Measurements from ENCODE around the gene ASPRV1. TPM values are rescaled to one million over a fixed set of nuclear protein-coding genes. Genes with fewer than 3 reads are reported as not detected.
"Not testable (repeated sequence)": the region's sequence is repeated elsewhere in the genome, so short reads cannot be mapped to it uniquely, and the experiment has no call there.

Gene ASPRV1
- total RNA-seq, 5 donors from 2014 or later (not counting 1 experiment from before 2014, with no cell fraction given), result 1.2 to 2.1 (median 1.8) TPM

GRCh38 chr2:70005752-70006446, 44.5 kb upstream of the ASPRV1 start:
- H3K9me3 Mint-ChIP-seq, result no peaks in the 10 kb centered on the region
- no peak overlapping the region for H3K27ac ChIP-seq (ENCODE audit: low read length)

GRCh38 chr2:70005216-70005615, 43.8 kb upstream of the ASPRV1 start:
- WGBS (ENCODE audit: insufficient coverage), result 80% methylated on average over 1 of the region's 2 CpGs
- ChIA-PET CTCF (interaction anchor here in 1 of 2 donors (1.3 kb wide), 1 partner anchor 38 kb away, joined by 3 read pairs; no protein-coding TSS in a partner anchor), POLR2A (no interaction called here)

More at GRCh38 chr2:70005752-70006446, 44.5 kb upstream of the ASPRV1 start:
- 80% methylated on average over 1 of the region's 6 CpGs for WGBS (ENCODE audit: insufficient coverage)
- Mint-ChIP-seq H3K4me1 (peaks cover 13 to 22% (median 20%) of the 10 kb centered on the region in 3 donors), H3K4me3 (no peak overlapping the region), H3K27me3 (no peaks in the 10 kb centered on the region), H3K36me3 (peaks cover 18% of the 10 kb centered on the region), H3K27ac (peak overlapping the region; percentile 22 to 32)
- ATAC-seq (replicated peaks in 1 of 4) (no peak), DNase-seq (no peak)
- peaks cover 2 to 5% of the 10 kb centered on the region in 2 experiments for H3K4me1 ChIP-seq (ENCODE audit: control insufficient read depth in 1 of 2, extremely low read depth in 1 of 2, insufficient read depth in 2 of 2, low read length in 2 of 2)
- H3K4me3 ChIP-seq (ENCODE audit: control insufficient read depth in 1 of 2, extremely low read depth in 1 of 2, low read length in 1 of 2), result no peak overlapping the region
- CTCF ChIA-PET, result interaction anchor here in 1 of 2 donors (1.3 kb wide), 1 partner anchor 38 kb away, joined by 3 read pairs; no protein-coding TSS in a partner anchor
- POLR2A ChIA-PET, result no interaction called here
- H3K36me3 ChIP-seq (ENCODE audit: control insufficient read depth in 2 of 2, extremely low read depth in 1 of 2, insufficient read depth in 1 of 2, low read length in 1 of 2), result peaks cover 0 to 2% of the 10 kb centered on the region in 2 donors
- no peaks in the 10 kb centered on the region for H3K9me3 ChIP-seq
- no peaks in the 10 kb centered on the region for H3K27me3 ChIP-seq (replicated peaks in 1 of 2; ENCODE audit: control insufficient read depth in 2 of 2, extremely low read depth in 1 of 2, insufficient read depth in 2 of 2, low read length in 1 of 2)

GRCh38 chr2:70003093-70003830, 41.8 kb upstream of the ASPRV1 start:
- Histone ChIP-seq H3K4me1 (ENCODE audit: control insufficient read depth in 1 of 2, extremely low read depth in 1 of 2, insufficient read depth in 2 of 2, low read length in 2 of 2) (peaks cover 2 to 5% of the 10 kb centered on the region in 2 experiments), H3K4me3 (ENCODE audit: control insufficient read depth in 1 of 2, extremely low read depth in 1 of 2, low read length in 1 of 2) (no peak overlapping the region), H3K27ac (ENCODE audit: low read length) (no peak overlapping the region), H3K27me3 (replicated peaks in 1 of 2; ENCODE audit: control insufficient read depth in 2 of 2, extremely low read depth in 1 of 2, insufficient read depth in 2 of 2, low read length in 1 of 2) (no peaks in the 10 kb centered on the region), H3K9me3 (no peaks in the 10 kb centered on the region), H3K36me3 (ENCODE audit: control insufficient read depth in 2 of 2, extremely low read depth in 1 of 2, insufficient read depth in 1 of 2, low read length in 1 of 2) (peaks cover 0 to 2% of the 10 kb centered on the region in 2 donors)
- peak overlapping the region; percentile 52 to 73 for H3K27ac Mint-ChIP-seq
- 80% methylated on average over 1 of the region's 6 CpGs for WGBS (ENCODE audit: insufficient coverage)
- H3K27me3 Mint-ChIP-seq, result no peaks in the 10 kb centered on the region
- peaks cover 10 to 13% (median 11%) of the 10 kb centered on the region in 3 donors for H3K4me1 Mint-ChIP-seq
- H3K9me3 Mint-ChIP-seq, result no peaks in the 10 kb centered on the region
- ChIA-PET POLR2A (no interaction called here), CTCF (no interaction called here)
- peaks cover 11% of the 10 kb centered on the region for H3K36me3 Mint-ChIP-seq
- no peak overlapping the region for H3K4me3 Mint-ChIP-seq
- no peak for DNase-seq
- ATAC-seq (replicated peaks in 1 of 4), result no peak

More at GRCh38 chr2:70005216-70005615, 43.8 kb upstream of the ASPRV1 start:
- H3K27ac ChIP-seq (ENCODE audit: low read length), result no peak overlapping the region
- no peaks in the 10 kb centered on the region for H3K9me3 ChIP-seq
- H3K27ac Mint-ChIP-seq, result peak overlapping the region in 1 of 2 donors; percentile 22
- no peak overlapping the region for H3K4me3 Mint-ChIP-seq
- peaks cover 0 to 2% of the 10 kb centered on the region in 2 donors for H3K36me3 ChIP-seq (ENCODE audit: control insufficient read depth in 2 of 2, extremely low read depth in 1 of 2, insufficient read depth in 1 of 2, low read length in 1 of 2)
- no peaks in the 10 kb centered on the region for H3K9me3 Mint-ChIP-seq
- no peaks in the 10 kb centered on the region for H3K27me3 Mint-ChIP-seq
- DNase-seq (no peak), ATAC-seq (replicated peaks in 1 of 4) (no peak)
- H3K27me3 ChIP-seq (replicated peaks in 1 of 2; ENCODE audit: control insufficient read depth in 2 of 2, extremely low read depth in 1 of 2, insufficient read depth in 2 of 2, low read length in 1 of 2), result no peaks in the 10 kb centered on the region
- peaks cover 11 to 17% (median 17%) of the 10 kb centered on the region in 3 donors for H3K4me1 Mint-ChIP-seq
- peaks cover 2 to 5% of the 10 kb centered on the region in 2 experiments for H3K4me1 ChIP-seq (ENCODE audit: control insufficient read depth in 1 of 2, extremely low read depth in 1 of 2, insufficient read depth in 2 of 2, low read length in 2 of 2)
- H3K4me3 ChIP-seq (ENCODE audit: control insufficient read depth in 1 of 2, extremely low read depth in 1 of 2, low read length in 1 of 2), result no peak overlapping the region
- H3K36me3 Mint-ChIP-seq, result peaks cover 16% of the 10 kb centered on the region

- Histone ChIP-seq H3K36me3 (ENCODE audit: control insufficient read depth in 2 of 2, extremely low read depth in 1 of 2, insufficient read depth in 1 of 2, low read length in 1 of 2) (peaks cover 0 to 2% of the 10 kb centered on the region in 2 donors), H3K27me3 (replicated peaks in 1 of 2; ENCODE audit: control insufficient read depth in 2 of 2, extremely low read depth in 1 of 2, insufficient read depth in 2 of 2, low read length in 1 of 2) (no peaks in the 10 kb centered on the region), H3K4me3 (ENCODE audit: control insufficient read depth in 1 of 2, extremely low read depth in 1 of 2, low read length in 1 of 2) (no peak overlapping the region), H3K4me1 (ENCODE audit: control insufficient read depth in 1 of 2, extremely low read depth in 1 of 2, insufficient read depth in 2 of 2, low read length in 2 of 2) (peaks cover 2 to 5% of the 10 kb centered on the region in 2 experiments), H3K9me3 (no peaks in the 10 kb centered on the region), H3K27ac (ENCODE audit: low read length) (peak overlapping the region; percentile 19)
- CTCF ChIA-PET, result interaction anchor here in 1 of 2 donors (0.6 kb wide), 1 partner anchor 1521 kb away, joined by 16 read pairs; no protein-coding TSS in a partner anchor
- H3K36me3 Mint-ChIP-seq, result peaks cover 16% of the 10 kb centered on the region
- POLR2A ChIA-PET, result interaction anchor here in 1 of 2 donors (0.6 kb wide), 1 partner anchor 122 kb away, joined by 3 read pairs; no protein-coding TSS in a partner anchor
- no peak for ATAC-seq (replicated peaks in 1 of 4)
- peak in 2 of 35 experiments; percentile 13 to 26 for DNase-seq
- no peaks in the 10 kb centered on the region for H3K27me3 Mint-ChIP-seq
- H3K27ac Mint-ChIP-seq, result peak overlapping the region; percentile 44 to 73
- peaks cover 10 to 13% (median 11%) of the 10 kb centered on the region in 3 donors for H3K4me1 Mint-ChIP-seq
- H3K4me3 Mint-ChIP-seq, result no peak overlapping the region
- 25% methylated on average over 1 of the region's 2 CpGs for WGBS (ENCODE audit: insufficient coverage)
- H3K9me3 Mint-ChIP-seq, result no peaks in the 10 kb centered on the region
These were observed 40.9 kb upstream of the ASPRV1 start for GRCh38 chr2:70002241-70002899.

GRCh38 chr2:70000529-70000928, 39.1 kb upstream of the ASPRV1 start:
- H3K9me3 ChIP-seq; H3K27me3 ChIP-seq (replicated peaks in 1 of 2; ENCODE audit: control insufficient read depth in 2 of 2, extremely low read depth in 1 of 2, insufficient read depth in 2 of 2, low read length in 1 of 2); H3K4me3 Mint-ChIP-seq; ATAC-seq (replicated peaks in 1 of 4); H3K4me3 ChIP-seq (ENCODE audit: control insufficient read depth in 1 of 2, extremely low read depth in 1 of 2, low read length in 1 of 2); H3K27me3 Mint-ChIP-seq; H3K27ac Mint-ChIP-seq; H3K4me1 ChIP-seq (ENCODE audit: control insufficient read depth in 1 of 2, extremely low read depth in 1 of 2, insufficient read depth in 2 of 2, low read length in 2 of 2); H3K36me3 ChIP-seq (ENCODE audit: control insufficient read depth in 2 of 2, extremely low read depth in 1 of 2, insufficient read depth in 1 of 2, low read length in 1 of 2); H3K9me3 Mint-ChIP-seq; H3K27ac ChIP-seq (ENCODE audit: low read length); DNase-seq: not testable (repeated sequence)
- H3K4me1 Mint-ChIP-seq, result peaks cover 11 to 15% (median 13%) of the 10 kb centered on the region in 3 donors
- CTCF ChIA-PET, result interaction anchor here in 1 of 2 donors (0.6 kb wide), 1 partner anchor 70 kb away, joined by 10 read pairs; no protein-coding TSS in a partner anchor
- no CpG with 5 or more reads among the region's 6 CpGs for WGBS (ENCODE audit: insufficient coverage)
- peaks cover 25% of the 10 kb centered on the region for H3K36me3 Mint-ChIP-seq
- POLR2A ChIA-PET, result interaction anchor here in 1 of 2 donors (0.7 kb wide), 1 partner anchor 9 kb away, joined by 7 read pairs; no protein-coding TSS in a partner anchor

- Histone ChIP-seq H3K27me3 (replicated peaks in 1 of 2; ENCODE audit: control insufficient read depth in 2 of 2, extremely low read depth in 1 of 2, insufficient read depth in 2 of 2, low read length in 1 of 2) (no peaks in the 10 kb centered on the region), H3K36me3 (ENCODE audit: control insufficient read depth in 2 of 2, extremely low read depth in 1 of 2, insufficient read depth in 1 of 2, low read length in 1 of 2) (peaks cover 0 to 13% of the 10 kb centered on the region in 2 donors), H3K4me3 (ENCODE audit: control insufficient read depth in 1 of 2, extremely low read depth in 1 of 2, low read length in 1 of 2) (no peak overlapping the region), H3K9me3 (no peaks in the 10 kb centered on the region), H3K4me1 (ENCODE audit: control insufficient read depth in 1 of 2, extremely low read depth in 1 of 2, insufficient read depth in 2 of 2, low read length in 2 of 2) (peaks cover 2 to 5% of the 10 kb centered on the region in 2 experiments), H3K27ac (ENCODE audit: low read length) (no peak overlapping the region)
- no peak overlapping the region for H3K4me3 Mint-ChIP-seq
- ChIA-PET CTCF (no interaction called here), POLR2A (interaction anchor here (0.5 to 0.6 kb wide), 2 partner anchors 10 to 67 kb away, joined by 5 to 11 read pairs; no protein-coding TSS in a partner anchor)
- DNase-seq, result no peak
- 85% methylated on average over 4 of the region's 6 CpGs for WGBS (ENCODE audit: insufficient coverage)
- no peak for ATAC-seq (replicated peaks in 1 of 4)
- no peaks in the 10 kb centered on the region for H3K27me3 Mint-ChIP-seq
- H3K9me3 Mint-ChIP-seq, result no peaks in the 10 kb centered on the region
- H3K4me1 Mint-ChIP-seq, result peaks cover 11 to 15% (median 13%) of the 10 kb centered on the region in 3 donors
- H3K36me3 Mint-ChIP-seq, result peaks cover 33% of the 10 kb centered on the region
- no peak overlapping the region for H3K27ac Mint-ChIP-seq
These were observed 37.3 kb upstream of the ASPRV1 start for GRCh38 chr2:69998761-69999160.
